ENCODE results near the gene PHRF1. TPM values are rescaled to one million over a fixed set of nuclear protein-coding genes. Genes with fewer than 3 reads are reported as not detected.

PHRF1 gene
- total and polyA plus RNA-seq, 11 donors = 11.6 to 21.3 (median 18.1) TPM

DNA sequence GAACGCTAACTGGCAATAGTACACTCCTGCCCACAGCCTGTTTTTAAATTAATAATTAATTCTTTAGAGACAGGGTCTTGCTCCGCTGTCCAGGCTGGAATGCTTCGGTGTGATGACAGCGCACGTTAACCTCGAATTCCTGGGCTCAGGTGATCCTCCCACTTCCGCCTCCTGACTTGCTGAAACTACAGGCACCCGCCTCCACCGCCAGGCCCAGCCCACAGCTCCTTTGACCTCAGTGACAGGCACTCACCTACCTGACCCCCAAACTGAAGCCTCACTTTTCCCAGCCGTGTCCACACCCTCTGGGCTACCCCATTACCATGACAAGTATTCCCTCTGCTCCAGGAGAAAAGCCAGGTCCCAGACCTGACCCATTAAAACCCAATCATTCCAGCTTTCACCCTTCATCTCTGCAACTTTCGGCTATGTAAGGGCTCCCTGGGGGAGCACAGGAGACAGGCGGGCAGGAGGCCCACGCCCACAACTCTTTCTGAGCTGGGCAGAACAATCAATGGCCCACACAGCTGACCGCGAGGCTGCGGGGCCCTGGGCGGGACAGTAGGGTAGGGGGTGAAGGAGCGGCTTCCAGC lies 16.5 kb upstream of the PHRF1 start:
- Histone ChIP-seq H3K9me3 (no peaks in the 10 kb centered on the region), H3K27me3 (peaks cover 21 to 47% (median 36%) of the 10 kb centered on the region in 9 donors), H3K4me1 (peaks cover 0 to 32% (median 18%) of the 10 kb centered on the region in 12 donors), H3K4me3 (peak overlapping the region; percentile 64 to 96 (median 80)), H3K36me3 (no peaks in the 10 kb centered on the region), H3K27ac (peak overlapping the region in 4 of 12 donors; percentile 20 to 77 (median 43))
- intact Hi-C loops (cut with DNase I) = loop anchor here in 7 of 10 donors (2.0 to 5.0 kb wide), 4 partner anchors 67 to 167 kb away; partner anchors contain the start of gene SCT (in 1 of the 7)
- WGBS, 4 donors = 79 to 92% (median 81%) methylated on average over 13 to 18 of the region's 18 CpGs
- DNase-seq = peak in 1 of 5 donors; percentile 26
- ATAC-seq = no peak
- TF ChIP-seq CTCF (IDR thresholded peaks at IDR 0.05) = no peak
- TF ChIP-seq POLR2A (IDR thresholded peaks at IDR 0.05) = no peak

- Histone ChIP-seq H3K9me3 (no peaks in the 10 kb centered on the region), H3K4me1 (peaks cover 0 to 25% (median 13%) of the 10 kb centered on the region in 12 donors), H3K4me3 (peak within 1 kb of the TSS; percentile 64 to 96 (median 80)), H3K36me3 (no peaks in the 10 kb centered on the region), H3K27ac (peak within 1 kb of the TSS in 10 of 12 donors; percentile 22 to 77 (median 38)), H3K27me3 (peaks cover 15 to 41% (median 30%) of the 10 kb centered on the region in 9 donors)
- DNase-seq = peak; percentile 92 to 97 (median 93)
- intact Hi-C loops (cut with DNase I) = no loop called here
- ATAC-seq = peak; percentile 91 to 98 (median 96)
- 0 to 8% (median 1%) methylated on average over 1 to 95 of the region's 95 CpGs for WGBS, 4 donors
- TF ChIP-seq POLR2A (IDR thresholded peaks at IDR 0.05) (peak in 1 of 2 donors; percentile 47), CTCF (IDR thresholded peaks at IDR 0.05) (no peak)
Observed at GRCh38 chr11:560305-561147, 15.7 kb upstream of the PHRF1 start, which contains the start of the genes LMNTD2 and RASSF7. LMNTD2 (minus strand) TSS chr11:560738; CDS start chr11:560716, 22 bp downstream. RASSF7 (plus strand) TSS chr11:560970; CDS start chr11:561769, 799 bp downstream.

GRCh38 chr11:561148-562003 lies 14.9 kb upstream of the PHRF1 start:
- Histone ChIP-seq H3K36me3 (no peaks in the 10 kb centered on the region), H3K4me3 (peak overlapping the region; percentile 64 to 96 (median 80)), H3K4me1 (peaks cover 0 to 23% (median 11%) of the 10 kb centered on the region in 12 donors), H3K27me3 (peaks cover 7 to 33% (median 22%) of the 10 kb centered on the region in 9 donors), H3K27ac (peak overlapping the region in 5 of 12 donors; percentile 24 to 60 (median 42)), H3K9me3 (no peaks in the 10 kb centered on the region)
- intact Hi-C loops (cut with DNase I) = no loop called here
- DNase-seq = peak in 3 of 5 donors; percentile 22 to 63 (median 30)
- no peak for TF ChIP-seq POLR2A (IDR thresholded peaks at IDR 0.05)
- no peak for TF ChIP-seq CTCF (IDR thresholded peaks at IDR 0.05)
- WGBS, 4 donors = 9 to 15% (median 10%) methylated on average over 20 to 67 of the region's 67 CpGs
- ATAC-seq = peak in 2 of 4 donors; percentile 1 to 2

Measured in heart left ventricle (tissue), 16 donors.